ENCODE results near the gene CPVL.

DNA sequence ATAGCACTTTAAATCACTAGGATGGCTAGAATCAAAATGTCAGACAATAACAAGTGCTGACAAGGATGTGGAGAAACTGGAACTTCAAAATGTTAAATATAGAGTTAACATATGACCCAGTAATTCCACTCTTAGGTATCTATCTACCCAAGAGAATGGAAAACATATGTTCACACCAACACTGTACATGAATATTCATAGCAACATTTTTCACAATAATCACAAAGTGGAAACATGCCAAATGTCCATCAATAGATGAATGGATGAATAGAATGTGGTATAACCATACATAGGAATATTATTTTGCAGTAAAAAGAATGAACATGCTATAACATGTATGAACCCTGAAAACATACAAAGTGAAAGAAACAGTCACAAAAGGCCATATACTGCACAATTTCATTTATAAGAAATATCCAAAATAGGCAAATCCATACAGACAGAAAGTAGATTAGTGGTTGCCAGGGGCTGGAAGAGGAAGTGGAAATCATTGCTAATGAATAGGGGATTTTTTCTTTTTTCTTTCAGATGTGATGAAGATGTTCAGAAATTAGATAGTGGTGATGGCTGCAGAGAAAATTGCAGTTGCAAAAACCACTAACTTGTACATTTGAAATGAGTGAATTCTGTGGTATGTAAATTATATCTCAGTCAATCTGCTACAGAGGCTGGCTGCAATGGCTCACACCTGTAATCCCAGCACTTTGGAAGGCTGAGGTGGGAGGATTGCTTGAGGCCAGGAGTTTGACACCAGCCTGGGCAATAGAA lies 93.0 kb downstream of the CPVL start:
- TF ChIP-seq, protein P1, sequence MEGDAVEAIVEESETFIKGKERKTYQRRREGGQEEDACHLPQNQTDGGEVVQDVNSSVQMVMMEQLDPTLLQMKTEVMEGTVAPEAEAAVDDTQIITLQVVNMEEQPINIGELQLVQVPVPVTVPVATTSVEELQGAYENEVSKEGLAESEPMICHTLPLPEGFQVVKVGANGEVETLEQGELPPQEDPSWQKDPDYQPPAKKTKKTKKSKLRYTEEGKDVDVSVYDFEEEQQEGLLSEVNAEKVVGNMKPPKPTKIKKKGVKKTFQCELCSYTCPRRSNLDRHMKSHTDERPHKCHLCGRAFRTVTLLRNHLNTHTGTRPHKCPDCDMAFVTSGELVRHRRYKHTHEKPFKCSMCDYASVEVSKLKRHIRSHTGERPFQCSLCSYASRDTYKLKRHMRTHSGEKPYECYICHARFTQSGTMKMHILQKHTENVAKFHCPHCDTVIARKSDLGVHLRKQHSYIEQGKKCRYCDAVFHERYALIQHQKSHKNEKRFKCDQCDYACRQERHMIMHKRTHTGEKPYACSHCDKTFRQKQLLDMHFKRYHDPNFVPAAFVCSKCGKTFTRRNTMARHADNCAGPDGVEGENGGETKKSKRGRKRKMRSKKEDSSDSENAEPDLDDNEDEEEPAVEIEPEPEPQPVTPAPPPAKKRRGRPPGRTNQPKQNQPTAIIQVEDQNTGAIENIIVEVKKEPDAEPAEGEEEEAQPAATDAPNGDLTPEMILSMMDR (conservative IDR thresholded peaks at IDR 0.05 in 1 of 2, IDR thresholded peaks at IDR 0.05 in 1 of 2; ENCODE audit: extremely low read depth in 1 of 2, insufficient read depth in 1 of 2, low read depth in 1 of 2, low read length in 2 of 2), result no peak
- no peak for TF ChIP-seq EZH2 (IDR thresholded peaks at IDR 0.05; ENCODE audit: borderline replicate concordance, low read length)
